CD14-positive monocyte (primary cell): ENCODE results near the gene MGLL. TPM values are rescaled to one million over a fixed set of nuclear protein-coding genes. Genes with fewer than 3 reads are reported as not detected.
A peak's percentile ranks its signal among the peaks of the same experiment; 100 is the strongest.

Experiments
- DNase-seq, 3 donors: peaks; one replicate each; pipeline ENCODE4 v3.0.0-alpha.2; 2011 to 2022
- H2AFZ ChIP-seq: 2 replicates; pipeline ENCODE4 v1.6.0; 2012; ENCODE audit warnings: mild to moderate bottlenecking, low read depth, low read length, inconsistent platforms; ENCODE audit not compliant: insufficient read depth, poor library complexity, severe bottlenecking
- H3K27ac ChIP-seq, 2 donors: 1 replicate in 1 of 2; 2 replicates in 1 of 2; pipeline ENCODE4 v1.5.1; 2012 to 2013; ENCODE audit warnings: low read length in 2 of 2, control low read depth in 1 of 2, inconsistent platforms in 1 of 2, low read depth in 1 of 2, mild to moderate bottlenecking in 1 of 2
- H3K27me3 ChIP-seq, 2 donors: one replicate each; pipeline versions ENCODE4 v1.6.0 to v1.6.1; 2011 to 2013; ENCODE audit warnings: low read length in 2 of 2; ENCODE audit not compliant: control insufficient read depth in 2 of 2, insufficient read depth in 2 of 2
- H3K36me3 ChIP-seq, 2 donors: replicated peaks in 1 of 2; 1 replicate in 1 of 2; 2 replicates in 1 of 2; pipeline versions ENCODE4 v1.5.1 to v1.6.1; 2012 to 2013; ENCODE audit warnings: low read length in 2 of 2, control low read depth in 1 of 2, inconsistent platforms in 1 of 2, mild to moderate bottlenecking in 1 of 2; ENCODE audit not compliant: insufficient read depth in 2 of 2, control insufficient read depth in 1 of 2
- H3K4me1 ChIP-seq, 2 donors: 1 replicate in 1 of 2; 2 replicates in 1 of 2; pipeline versions ENCODE4 v1.5.1 to v1.6.1; 2012 to 2013; ENCODE audit warnings: low read length in 2 of 2, control low read depth in 1 of 2, inconsistent platforms in 1 of 2, mild to moderate bottlenecking in 1 of 2, moderate library complexity in 1 of 2; ENCODE audit not compliant: insufficient read depth in 2 of 2, control insufficient read depth in 1 of 2
- H3K4me2 ChIP-seq: replicated peaks from 2 replicates; pipeline ENCODE3; 2012; ENCODE audit warnings: low read length, moderate library complexity, mild to moderate bottlenecking; ENCODE audit not compliant: poor library complexity, severe bottlenecking; ENCODE audit errors: extremely low read depth
- H3K4me3 ChIP-seq, 3 experiments: fragments of 200-600 bp in 1 of 3; sonication (generic) in 1 of 3; replicated peaks in 1 of 3; 1 replicate in 2 of 3; 2 replicates in 1 of 3; pipeline ENCODE4 v1.5.1; 2011 to 2013; ENCODE audit warnings: low read length in 3 of 3, mild to moderate bottlenecking in 3 of 3, control low read depth in 2 of 3, low read depth in 2 of 3, inconsistent platforms in 1 of 3, moderate library complexity in 1 of 3
- H3K79me2 ChIP-seq: 2 replicates; pipeline ENCODE4 v1.6.0; 2012; ENCODE audit warnings: mild to moderate bottlenecking, control low read depth, inconsistent platforms, low read length, moderate library complexity; ENCODE audit not compliant: insufficient read depth
- H3K9ac ChIP-seq: 2 replicates; pipeline ENCODE4 v1.6.0; 2017; ENCODE audit warnings: low read length, mild to moderate bottlenecking; ENCODE audit not compliant: insufficient read depth, poor library complexity, severe bottlenecking
- H3K9me3 ChIP-seq, 2 donors: replicated peaks in 1 of 2; 1 replicate in 1 of 2; 2 replicates in 1 of 2; pipeline versions ENCODE4 v1.5.1 to v1.6.1; 2012 to 2013; ENCODE audit warnings: low read length in 2 of 2, control low read depth in 1 of 2; ENCODE audit not compliant: control insufficient read depth in 1 of 2, insufficient read depth in 1 of 2
- H4K20me1 ChIP-seq: 2 replicates; pipeline ENCODE4 v1.6.0; 2012; ENCODE audit warnings: mild to moderate bottlenecking, low read length, control low read depth, moderate library complexity; ENCODE audit not compliant: insufficient read depth
- H3K27ac Mint-ChIP-seq, 7 donors: one replicate each; pipeline ENCODE4 v1.8.0; 2020; ENCODE audit warnings: mild to moderate bottlenecking in 7 of 7, mixed read lengths in 7 of 7, moderate library complexity in 6 of 7, inconsistent platforms in 2 of 7
- H3K27me3 Mint-ChIP-seq, 3 donors: one replicate each; pipeline ENCODE4 v1.8.0; 2021 to 2022; ENCODE audit warnings: low read depth in 3 of 3, mild to moderate bottlenecking in 3 of 3, mixed read lengths in 3 of 3, moderate library complexity in 3 of 3, inconsistent platforms in 1 of 3
- H3K36me3 Mint-ChIP-seq, 2 donors: one replicate each; pipeline ENCODE4 v1.8.0; 2020; ENCODE audit warnings: mixed read lengths in 2 of 2, inconsistent platforms in 1 of 2, mild to moderate bottlenecking in 1 of 2
- H3K4me1 Mint-ChIP-seq: one replicate; pipeline ENCODE4 v1.8.0; 2020; ENCODE audit warnings: mild to moderate bottlenecking, mixed read lengths
- H3K4me3 Mint-ChIP-seq, 2 donors: one replicate each; pipeline ENCODE4 v1.8.0; 2020; ENCODE audit warnings: mild to moderate bottlenecking in 2 of 2, mixed read lengths in 2 of 2, moderate library complexity in 1 of 2
- H3K9me3 Mint-ChIP-seq, 7 donors: one replicate each; pipeline ENCODE4 v1.8.0; 2020 to 2022; ENCODE audit warnings: mixed read lengths in 7 of 7, mild to moderate bottlenecking in 6 of 7, moderate library complexity in 6 of 7, inconsistent platforms in 2 of 7
- WGBS: methylation state at CpG from one replicate; pipeline ENCODE4 v1.1.5; 2013; ENCODE audit warnings: missing lambda C conversion rate; ENCODE audit not compliant: insufficient coverage; 5-methylcytosine and 5-hydroxymethylcytosine counted together
- intact Hi-C, 2 donors: fragments of 100-400 bp; cut with micrococcal nuclease; formaldehyde crosslinking; loops; one replicate each; pipeline versions ENCODE4 v1.15.0 to v1.15.1; 2023
- polyA plus RNA-seq, 3 donors: library from polyadenylated mRNA; depleted of rRNA in 1 of 3; unstranded in 2 of 3; stranded (reverse) in 1 of 3; fragments of 300-500 nt in 2 of 3; fragments of >200 nt in 1 of 3; fragmentation: Illumina TruSeq in 2 of 3; gene quantifications; 1 replicate in 2 of 3; 2 replicates in 1 of 3; pipeline ENCODE4 v1.2.3, GENCODE V29; 2012 to 2021
- TF ChIP-seq, protein P1 (sequence below): fragments of 200-600 bp; IDR thresholded peaks from one replicate; pipeline ENCODE4 v1.8.0; 2022; ENCODE audit warnings: antibody characterized with exemption, mild to moderate bottlenecking

Gene MGLL
- polyA plus RNA-seq, 3 donors: 4.4 to 10.0 (median 6.4) TPM

DNA sequence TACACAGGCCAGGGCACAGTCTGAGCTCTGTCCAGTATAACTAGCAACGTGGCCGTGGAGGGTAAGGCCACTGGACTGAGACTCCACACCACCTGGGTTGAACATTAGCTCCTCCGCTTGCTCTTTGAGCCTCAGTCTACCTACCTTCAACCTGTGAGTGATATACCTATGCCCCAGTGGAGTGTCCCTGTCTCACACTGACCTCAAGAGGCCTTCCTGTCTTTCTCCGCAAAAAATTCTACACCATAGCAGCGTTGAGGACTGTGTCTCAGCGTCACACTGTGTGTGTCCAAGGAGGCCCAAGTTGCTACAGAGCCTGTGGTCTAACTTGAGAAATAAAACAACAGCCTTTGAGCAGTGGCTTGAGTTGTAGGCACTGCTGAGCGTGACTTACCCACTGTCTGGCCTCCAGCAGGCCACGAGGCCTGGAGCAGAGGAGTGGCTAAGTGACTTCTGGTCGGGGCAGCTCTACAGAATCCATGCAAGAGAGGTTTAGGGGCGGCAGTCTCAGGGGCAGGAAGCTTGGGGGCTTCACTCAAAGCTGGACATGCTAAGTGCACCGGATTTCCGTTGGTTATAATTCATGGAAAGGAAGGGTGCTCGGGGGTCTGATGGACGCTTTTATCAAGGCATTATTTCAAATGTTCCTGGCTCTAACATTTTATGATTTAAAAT lies 2.0 kb upstream of the MGLL start:
- Mint-ChIP-seq H3K4me1 (peaks cover 37% of the 10 kb centered on the region), H3K27ac (no peak overlapping the region), H3K36me3 (peaks cover 5 to 6% of the 10 kb centered on the region in 2 donors), H3K4me3 (peak overlapping the region in 1 of 2 donors; percentile 50), H3K9me3 (peaks cover 9 to 19% (median 17%) of the 10 kb centered on the region in 7 donors), H3K27me3 (peaks cover 9 to 28% (median 22%) of the 10 kb centered on the region in 3 donors)
- Histone ChIP-seq H3K27ac (no peak overlapping the region), H3K79me2 (no peaks in the 10 kb centered on the region), H3K4me1 (peaks cover 34 to 42% of the 10 kb centered on the region in 2 donors), H3K4me2 (no peak overlapping the region), H4K20me1 (no peaks in the 10 kb centered on the region), H2AFZ (no peak overlapping the region), H3K9me3 (peaks cover 10 to 13% of the 10 kb centered on the region in 2 donors), H3K4me3 (no peak overlapping the region), H3K9ac (no peak overlapping the region), H3K36me3 (no peaks in the 10 kb centered on the region), H3K27me3 (peaks cover 0 to 3% of the 10 kb centered on the region in 2 donors)
- intact Hi-C loops: loop anchor here (5.0 to 10.0 kb wide), 4 partner anchors 47 to 172 kb away; no protein-coding TSS in a partner anchor
- DNase-seq: no peak
- WGBS: 92% methylated on average over 10 of the region's 14 CpGs
- TF ChIP-seq, protein P1, sequence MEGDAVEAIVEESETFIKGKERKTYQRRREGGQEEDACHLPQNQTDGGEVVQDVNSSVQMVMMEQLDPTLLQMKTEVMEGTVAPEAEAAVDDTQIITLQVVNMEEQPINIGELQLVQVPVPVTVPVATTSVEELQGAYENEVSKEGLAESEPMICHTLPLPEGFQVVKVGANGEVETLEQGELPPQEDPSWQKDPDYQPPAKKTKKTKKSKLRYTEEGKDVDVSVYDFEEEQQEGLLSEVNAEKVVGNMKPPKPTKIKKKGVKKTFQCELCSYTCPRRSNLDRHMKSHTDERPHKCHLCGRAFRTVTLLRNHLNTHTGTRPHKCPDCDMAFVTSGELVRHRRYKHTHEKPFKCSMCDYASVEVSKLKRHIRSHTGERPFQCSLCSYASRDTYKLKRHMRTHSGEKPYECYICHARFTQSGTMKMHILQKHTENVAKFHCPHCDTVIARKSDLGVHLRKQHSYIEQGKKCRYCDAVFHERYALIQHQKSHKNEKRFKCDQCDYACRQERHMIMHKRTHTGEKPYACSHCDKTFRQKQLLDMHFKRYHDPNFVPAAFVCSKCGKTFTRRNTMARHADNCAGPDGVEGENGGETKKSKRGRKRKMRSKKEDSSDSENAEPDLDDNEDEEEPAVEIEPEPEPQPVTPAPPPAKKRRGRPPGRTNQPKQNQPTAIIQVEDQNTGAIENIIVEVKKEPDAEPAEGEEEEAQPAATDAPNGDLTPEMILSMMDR: no peak

DNA sequence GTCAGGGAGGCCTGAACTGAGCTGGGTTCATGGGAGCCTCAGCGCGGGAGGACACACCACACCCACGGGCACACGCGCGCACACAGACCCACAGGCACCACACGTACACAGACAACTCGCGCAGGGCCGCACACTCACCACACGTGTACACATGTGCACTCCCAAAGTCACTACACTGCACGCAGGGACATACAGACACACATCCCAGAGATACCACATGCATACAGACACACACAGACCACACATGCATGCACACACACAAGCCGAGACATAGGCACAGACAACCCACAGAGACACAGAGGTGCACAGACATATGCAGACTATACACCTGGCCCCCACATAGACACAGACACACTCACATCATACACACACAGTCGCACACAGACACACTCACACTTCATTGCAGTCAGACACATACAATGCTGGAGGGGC lies 1.1 kb upstream of the MGLL start:
- H3K79me2 ChIP-seq: no peaks in the 10 kb centered on the region
- intact Hi-C loops: loop anchor here (1.0 to 10.0 kb wide), 5 partner anchors 46 to 171 kb away; no protein-coding TSS in a partner anchor
- H3K4me1 Mint-ChIP-seq: peaks cover 37% of the 10 kb centered on the region
- peaks cover 5% of the 10 kb centered on the region in 2 donors for H3K36me3 Mint-ChIP-seq
- peaks cover 8 to 11% of the 10 kb centered on the region in 2 donors for H3K9me3 ChIP-seq
- TF ChIP-seq, protein P1: peak; percentile 18
- H3K36me3 ChIP-seq: no peaks in the 10 kb centered on the region
- H3K9ac ChIP-seq: no peak overlapping the region
- H3K27me3 Mint-ChIP-seq: peaks cover 9 to 28% (median 22%) of the 10 kb centered on the region in 3 donors
- peak overlapping the region in 5 of 7 donors; percentile 3 to 76 (median 57) for H3K27ac Mint-ChIP-seq
- peak overlapping the region in 2 of 3 experiments; percentile 26 to 81 for H3K4me3 ChIP-seq
- H4K20me1 ChIP-seq: no peaks in the 10 kb centered on the region
- H3K4me3 Mint-ChIP-seq: peak overlapping the region; percentile 78 to 88
- DNase-seq: no peak
- H3K27me3 ChIP-seq: peaks cover 0 to 3% of the 10 kb centered on the region in 2 donors
- H3K27ac ChIP-seq: no peak overlapping the region
- H3K9me3 Mint-ChIP-seq: peaks cover 7 to 16% (median 10%) of the 10 kb centered on the region in 7 donors
- peak overlapping the region; percentile 82 for H2AFZ ChIP-seq
- H3K4me1 ChIP-seq: peaks cover 34 to 46% of the 10 kb centered on the region in 2 donors
- 18% methylated on average over 14 of the region's 14 CpGs for WGBS
- peak overlapping the region; percentile 81 for H3K4me2 ChIP-seq
